Uterus (tissue), 4 donors: Measurements from ENCODE around the gene RPS8. TPM values are rescaled to one million over a fixed set of nuclear protein-coding genes. Genes with fewer than 3 reads are reported as not detected.
"Not testable (repeated sequence)": the region's sequence is repeated elsewhere in the genome, so short reads cannot be mapped to it uniquely, and the experiment has no call there.

Source experiments
- DNase-seq, 2 donors: peaks; one replicate each; pipeline ENCODE4 v3.0.0-alpha.2; 2019 to 2020
- H3K27ac ChIP-seq, 2 donors: fragments of 200-600 bp; sonication (generic); 1 replicate in 1 of 2; 2 replicates in 1 of 2; pipeline ENCODE4 v1.5.1; 2016 to 2018
- H3K27me3 ChIP-seq, 2 donors: fragments of 200-600 bp; sonication (generic); one replicate each; pipeline ENCODE4 v1.5.1; 2018 to 2019; ENCODE audit warnings: control low read depth in 1 of 2
- H3K36me3 ChIP-seq, 2 donors: fragments of 200-600 bp; sonication (generic); one replicate each; pipeline ENCODE4 v1.5.1; 2019; ENCODE audit warnings: control low read depth in 1 of 2
- H3K4me1 ChIP-seq, 2 donors: fragments of 200-600 bp; sonication (generic); one replicate each; pipeline ENCODE4 v1.5.1; 2018 to 2019; ENCODE audit warnings: control low read depth in 1 of 2
- H3K4me3 ChIP-seq, 2 donors: fragments of 200-600 bp; sonication (generic); 1 replicate in 1 of 2; 2 replicates in 1 of 2; pipeline ENCODE4 v1.5.1; 2018 to 2019; ENCODE audit warnings: mild to moderate bottlenecking in 1 of 2
- H3K9me3 ChIP-seq, 2 donors: fragments of 200-600 bp; sonication (generic); one replicate each; pipeline ENCODE4 v1.5.1; 2019; ENCODE audit warnings: control low read depth in 1 of 2
- POLR2A ChIP-seq, 2 donors: fragments of 450-650 bp; IDR thresholded peaks; one replicate each; pipeline ENCODE4 v1.6.1; 2016; ENCODE audit warnings: antibody characterized with exemption in 2 of 2, mild to moderate bottlenecking in 1 of 2, moderate library complexity in 1 of 2
- intact Hi-C: fragments of 100-400 bp; cut with DNase I; formaldehyde crosslinking; loops from one replicate; pipeline ENCODE4 v1.15.1; 2023; ENCODE audit warnings: low total_unique reads
- total RNA-seq, 4 donors: library from RNA; depleted of rRNA in 3 of 4; stranded (reverse); fragments of >200 nt in 3 of 4; gene quantifications; one replicate each; pipeline versions ENCODE4 v1.1.0 to v1.2.4, GENCODE V29; 2014 to 2023
- TF ChIP-seq, protein P1 (sequence below), 4 experiments: fragments of 200-600 bp in 2 of 4; fragments of 450-650 bp in 2 of 4; sonication (generic) in 2 of 4; IDR thresholded peaks; one replicate each; pipeline ENCODE4 v1.5.1; 2016 to 2019; ENCODE audit warnings: antibody characterized with exemption in 4 of 4, mild to moderate bottlenecking in 2 of 4, moderate library complexity in 1 of 4
- donor health status: DM: yes; HTN: yes; CAD: no.

RPS8 gene
- total RNA-seq, 4 donors from 2014 or later, result 2,651 to 7,196 (median 4,456) TPM

DNA sequence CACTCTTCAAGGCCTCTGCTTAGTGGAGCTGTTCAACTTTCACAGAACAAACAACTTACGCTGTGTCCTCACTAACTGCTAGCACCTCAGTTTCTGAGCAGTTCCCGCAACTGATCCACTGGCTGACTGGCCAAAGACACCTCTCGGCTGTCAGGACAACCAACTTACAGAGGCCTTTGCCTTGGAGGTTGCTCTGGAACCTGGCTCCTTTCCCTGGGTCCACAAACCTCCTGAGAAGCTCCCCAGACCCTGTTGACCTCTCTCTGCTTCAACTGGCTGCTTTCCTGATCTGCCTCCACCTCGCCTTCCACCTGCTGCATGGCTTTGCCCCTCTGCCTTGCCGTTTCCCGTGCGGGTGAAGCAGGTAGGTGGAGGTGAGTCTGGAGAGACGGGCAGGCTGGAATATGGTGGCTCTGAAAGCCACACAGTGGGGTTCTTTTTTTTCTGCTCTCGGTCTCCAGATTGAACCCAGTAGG, 45.9 kb downstream of the RPS8 start:
- Histone ChIP-seq H3K9me3 (no peaks in the 10 kb centered on the region), H3K27ac (peak overlapping the region; percentile 94 to 99), H3K4me1 (peaks cover 0 to 3% of the 10 kb centered on the region in 2 donors), H3K36me3 (no peaks in the 10 kb centered on the region), H3K4me3 (no peak overlapping the region), H3K27me3 (no peaks in the 10 kb centered on the region)
- no peak for DNase-seq
- intact Hi-C loops, result no loop called here
- TF ChIP-seq, protein P1, sequence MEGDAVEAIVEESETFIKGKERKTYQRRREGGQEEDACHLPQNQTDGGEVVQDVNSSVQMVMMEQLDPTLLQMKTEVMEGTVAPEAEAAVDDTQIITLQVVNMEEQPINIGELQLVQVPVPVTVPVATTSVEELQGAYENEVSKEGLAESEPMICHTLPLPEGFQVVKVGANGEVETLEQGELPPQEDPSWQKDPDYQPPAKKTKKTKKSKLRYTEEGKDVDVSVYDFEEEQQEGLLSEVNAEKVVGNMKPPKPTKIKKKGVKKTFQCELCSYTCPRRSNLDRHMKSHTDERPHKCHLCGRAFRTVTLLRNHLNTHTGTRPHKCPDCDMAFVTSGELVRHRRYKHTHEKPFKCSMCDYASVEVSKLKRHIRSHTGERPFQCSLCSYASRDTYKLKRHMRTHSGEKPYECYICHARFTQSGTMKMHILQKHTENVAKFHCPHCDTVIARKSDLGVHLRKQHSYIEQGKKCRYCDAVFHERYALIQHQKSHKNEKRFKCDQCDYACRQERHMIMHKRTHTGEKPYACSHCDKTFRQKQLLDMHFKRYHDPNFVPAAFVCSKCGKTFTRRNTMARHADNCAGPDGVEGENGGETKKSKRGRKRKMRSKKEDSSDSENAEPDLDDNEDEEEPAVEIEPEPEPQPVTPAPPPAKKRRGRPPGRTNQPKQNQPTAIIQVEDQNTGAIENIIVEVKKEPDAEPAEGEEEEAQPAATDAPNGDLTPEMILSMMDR (IDR thresholded peaks at IDR 0.05), result no peak
- no peak for TF ChIP-seq POLR2A (IDR thresholded peaks at IDR 0.05)

DNA sequence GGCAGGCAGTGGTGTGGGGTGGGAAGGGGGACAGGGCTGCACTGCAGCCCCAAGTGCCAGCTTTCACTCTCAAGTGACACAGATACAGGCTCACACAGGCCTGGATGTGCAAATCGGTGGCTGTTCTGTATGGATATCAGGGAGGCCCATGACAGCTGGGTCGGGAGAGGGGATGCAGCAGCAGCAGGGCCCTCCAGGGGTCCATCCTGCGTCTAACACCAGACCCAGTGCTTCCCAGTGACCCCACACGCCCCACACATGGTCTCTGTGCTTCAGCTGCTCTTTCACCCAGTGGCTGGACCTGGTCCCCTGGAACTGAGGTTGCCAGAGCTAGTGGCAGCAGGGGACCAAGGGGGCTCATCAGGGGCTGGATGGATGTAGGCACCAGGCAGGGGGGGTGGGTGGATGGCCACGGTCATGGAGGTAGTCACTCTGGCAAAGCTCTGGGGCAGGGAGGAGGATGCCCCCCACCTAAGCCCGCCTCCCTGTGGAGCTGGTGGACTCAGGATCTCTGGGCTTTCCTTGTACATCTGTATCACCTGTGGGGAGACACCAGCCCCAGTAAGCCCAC, 46.9 kb downstream of the RPS8 start:
- Histone ChIP-seq H3K36me3 (no peaks in the 10 kb centered on the region), H3K4me1 (peaks cover 0 to 3% of the 10 kb centered on the region in 2 donors), H3K27me3 (no peaks in the 10 kb centered on the region), H3K4me3 (no peak overlapping the region), H3K27ac (no peak overlapping the region), H3K9me3 (no peaks in the 10 kb centered on the region)
- intact Hi-C loops, result no loop called here
- no peak for DNase-seq
- TF ChIP-seq, protein P1 (IDR thresholded peaks at IDR 0.05), result no peak
- TF ChIP-seq POLR2A (IDR thresholded peaks at IDR 0.05), result no peak

DNA sequence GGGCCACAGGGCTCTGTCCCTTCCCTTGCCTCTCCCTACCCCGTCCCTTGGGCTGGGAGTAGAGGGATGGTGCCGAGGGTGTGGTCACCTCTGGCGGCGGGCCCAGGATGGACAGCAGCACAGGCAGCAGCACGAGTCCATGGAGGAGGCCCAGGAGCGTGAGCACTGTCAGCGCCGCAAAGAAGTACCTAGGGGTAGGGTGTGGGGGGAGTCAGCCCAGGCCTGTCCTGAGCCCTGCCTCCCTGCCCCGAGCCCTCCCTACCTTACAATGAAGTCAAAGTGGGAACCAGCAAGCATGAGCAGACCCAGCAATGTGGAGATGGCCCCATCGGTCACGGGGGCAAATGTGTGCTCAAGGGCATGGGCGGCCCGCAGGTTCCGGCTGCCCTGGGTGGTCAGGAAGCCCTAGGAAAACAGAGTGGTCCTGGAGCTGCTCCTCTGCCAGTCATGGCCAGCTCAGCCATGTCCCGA, 47.7 kb downstream of the RPS8 start:
- TF ChIP-seq POLR2A (IDR thresholded peaks at IDR 0.05), result no peak
- TF ChIP-seq, protein P1 (IDR thresholded peaks at IDR 0.05), result no peak
- no peak overlapping the region for H3K4me3 ChIP-seq
- peaks cover 0 to 3% of the 10 kb centered on the region in 2 donors for H3K4me1 ChIP-seq
- H3K9me3 ChIP-seq, result no peaks in the 10 kb centered on the region
- H3K27me3 ChIP-seq, result no peaks in the 10 kb centered on the region
- intact Hi-C loops, result no loop called here
- no peak for DNase-seq
- H3K27ac ChIP-seq, result no peak overlapping the region
- H3K36me3 ChIP-seq, result no peaks in the 10 kb centered on the region

DNA sequence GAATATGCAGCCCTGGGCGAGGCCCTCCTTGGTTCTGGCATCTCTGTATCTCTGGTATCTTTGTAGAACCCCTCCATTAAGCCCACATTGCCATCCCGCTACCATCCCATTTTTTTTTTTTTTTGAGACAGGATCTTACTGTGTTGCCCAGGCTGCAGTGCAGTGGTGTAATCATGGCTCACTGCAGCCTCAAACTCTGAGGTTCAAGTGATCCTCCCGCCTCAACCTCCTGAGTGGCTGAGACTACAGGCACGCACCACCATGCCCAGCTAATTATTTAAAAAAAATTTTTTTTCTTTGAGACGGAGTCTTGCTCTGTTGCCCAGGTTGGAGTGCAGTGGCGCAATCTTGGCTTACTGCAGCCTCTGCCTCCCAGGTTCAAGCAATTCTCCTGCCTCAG, 49.1 kb downstream of the RPS8 start:
- H3K27me3 ChIP-seq, H3K4me1 ChIP-seq, DNase-seq, H3K36me3 ChIP-seq, intact Hi-C loops, H3K9me3 ChIP-seq, H3K27ac ChIP-seq, H3K4me3 ChIP-seq: not testable (repeated sequence)

DNA sequence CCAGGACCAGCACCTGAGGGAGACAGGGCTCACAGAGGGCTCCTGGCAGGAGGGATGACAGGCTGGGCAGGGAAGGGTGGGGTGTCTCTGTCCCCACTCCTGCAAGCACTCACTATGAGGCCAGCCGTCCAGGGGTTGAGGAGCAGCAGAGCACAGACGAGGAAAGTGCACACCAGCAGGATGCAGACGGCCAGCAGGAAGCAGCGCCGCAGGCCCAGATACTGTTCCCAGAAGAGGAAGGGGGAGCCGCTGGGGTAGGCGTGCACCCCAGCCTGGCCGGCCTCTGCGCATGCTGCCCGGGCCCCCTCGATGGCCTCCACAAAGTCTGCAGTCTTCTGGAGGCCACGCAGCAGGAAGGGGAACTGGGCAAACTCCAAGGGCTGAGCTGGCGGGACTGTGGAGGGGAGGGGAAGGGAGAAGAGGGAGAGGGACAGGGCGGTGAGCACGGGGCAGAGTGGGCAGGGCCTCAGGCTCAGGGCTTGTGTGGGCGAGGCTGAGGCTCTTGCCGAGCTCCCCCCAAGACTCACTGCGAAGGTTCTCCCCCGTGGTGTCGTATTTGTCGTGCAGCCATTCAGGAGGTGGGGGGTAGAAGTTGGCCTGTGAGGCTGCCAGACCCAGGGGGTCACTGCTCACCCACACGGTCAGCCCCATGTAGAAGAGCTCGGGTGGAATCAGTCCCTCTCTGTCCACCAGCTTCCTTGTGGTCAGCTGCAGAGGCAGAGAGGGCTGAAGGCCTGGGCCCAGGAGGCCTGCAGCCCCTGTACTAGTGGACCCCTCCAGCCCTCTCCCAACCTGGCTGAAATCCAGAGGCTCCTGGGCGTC, 51.2 kb downstream of the RPS8 start:
- H3K27me3 ChIP-seq, result no peaks in the 10 kb centered on the region
- no peaks in the 10 kb centered on the region for H3K36me3 ChIP-seq
- H3K27ac ChIP-seq, result peak overlapping the region; percentile 22 to 44
- no peaks in the 10 kb centered on the region for H3K9me3 ChIP-seq
- DNase-seq, result peak in 1 of 2 donors; percentile 77
- TF ChIP-seq, protein P1 (IDR thresholded peaks at IDR 0.05), result no peak
- TF ChIP-seq POLR2A (IDR thresholded peaks at IDR 0.05), result no peak
- intact Hi-C loops, result no loop called here
- H3K4me1 ChIP-seq, result no peaks in the 10 kb centered on the region
- no peak overlapping the region for H3K4me3 ChIP-seq
